B cell (primary cell): ENCODE measurements around the gene COTL1. TPM values are rescaled to one million over a fixed set of nuclear protein-coding genes. Genes with fewer than 3 reads are reported as not detected.

Experiments used
- ATAC-seq: fragments of 200-7000 bp; cut with Tn5 transposase; one replicate; pipeline ENCODE4 v1.10.0; 2021; ENCODE audit warnings: low read depth, mild to moderate bottlenecking, moderate number of reproducible peaks, moderate library complexity
- CTCF ChIA-PET: fragments of 350-600 bp; sonication (Branson Sonifier 250); formaldehyde crosslinking; loops from one replicate; lab custom pipeline; 2021; ENCODE audit warnings: antibody characterized with exemption, inconsistent platforms; lab: Charles Lee
- POLR2A ChIA-PET: fragments of 350-600 bp; sonication (Branson Sonifier 250); formaldehyde crosslinking; loops from one replicate; lab custom pipeline; 2021; ENCODE audit warnings: antibody characterized with exemption; lab: Charles Lee
- DNase-seq: peaks from one replicate; pipeline ENCODE4 v3.0.0; 2013
- H2AFZ ChIP-seq: 2 replicates; pipeline ENCODE4 v1.6.1; 2012; ENCODE audit warnings: mild to moderate bottlenecking, low read depth, low read length; ENCODE audit not compliant: insufficient read depth, poor library complexity, severe bottlenecking
- H3K27ac ChIP-seq, 2 donors: 1 replicate in 1 of 2; 2 replicates in 1 of 2; pipeline ENCODE4 v1.5.1; 2012 to 2013; ENCODE audit warnings: low read length in 2 of 2, mild to moderate bottlenecking in 2 of 2, moderate library complexity in 1 of 2
- H3K27me3 ChIP-seq, 4 experiments: fragments of 200-600 bp in 1 of 4; sonication (generic) in 1 of 4; replicated peaks in 1 of 4; 1 replicate in 2 of 4; 2 replicates in 2 of 4; pipeline versions ENCODE4 v1.6.1 to v1.7.0; 2013 to 2016; ENCODE audit warnings: low read length in 3 of 4, mild to moderate bottlenecking in 2 of 4, mixed read lengths in 1 of 4, moderate library complexity in 1 of 4; ENCODE audit not compliant: insufficient read depth in 4 of 4, control insufficient read depth in 3 of 4; ENCODE audit errors: control extremely low read depth in 1 of 4
- H3K36me3 ChIP-seq, 2 experiments: replicated peaks in 1 of 2; 1 replicate in 1 of 2; 2 replicates in 1 of 2; pipeline versions ENCODE4 v1.6.1 to v1.7.1; 2013; ENCODE audit warnings: low read length in 1 of 2; ENCODE audit not compliant: insufficient read depth in 2 of 2, control insufficient read depth in 1 of 2; ENCODE audit errors: control extremely low read depth in 1 of 2, extremely low read depth in 1 of 2
- H3K4me1 ChIP-seq, 2 donors: fragments of 200-600 bp in 1 of 2; sonication (generic) in 1 of 2; 1 replicate in 1 of 2; 2 replicates in 1 of 2; pipeline versions ENCODE4 v1.5.1 to v1.6.1; 2013 to 2017; ENCODE audit warnings: low read length in 2 of 2; ENCODE audit not compliant: control insufficient read depth in 2 of 2, insufficient read depth in 2 of 2
- H3K4me2 ChIP-seq: replicated peaks from 2 replicates; pipeline ENCODE3; 2012; ENCODE audit warnings: mild to moderate bottlenecking, low read depth, low read length; ENCODE audit not compliant: poor library complexity, severe bottlenecking
- H3K4me3 ChIP-seq, 5 experiments: fragments of 200-600 bp in 1 of 5; sonication (generic) in 1 of 5; 1 replicate in 3 of 5; 2 replicates in 2 of 5; pipeline versions ENCODE4 v1.5.1 to v1.7.0; 2011 to 2016; ENCODE audit warnings: low read length in 4 of 5, mild to moderate bottlenecking in 4 of 5, low read depth in 2 of 5, control low read depth in 1 of 5, moderate library complexity in 1 of 5; ENCODE audit not compliant: insufficient read depth in 1 of 5; ENCODE audit errors: control extremely low read depth in 1 of 5, extremely low read depth in 1 of 5
- H3K79me2 ChIP-seq: fragments of 200-600 bp; sonication (generic); one replicate; pipeline ENCODE4 v1.6.0; 2016; ENCODE audit warnings: low read length; ENCODE audit not compliant: control insufficient read depth, insufficient read depth
- H3K9ac ChIP-seq: fragments of 200-600 bp; sonication (generic); 2 replicates; pipeline ENCODE4 v1.6.1; 2017; ENCODE audit warnings: mild to moderate bottlenecking, low read length, moderate library complexity
- H3K9me3 ChIP-seq, 3 donors: one replicate each; pipeline versions ENCODE4 v1.6.1 to v1.7.1; 2013; ENCODE audit warnings: low read length in 2 of 3; ENCODE audit not compliant: control insufficient read depth in 2 of 3, insufficient read depth in 1 of 3; ENCODE audit errors: control extremely low read depth in 1 of 3
- H4K20me1 ChIP-seq: 2 replicates; pipeline ENCODE4 v1.6.0; 2012; ENCODE audit warnings: mild to moderate bottlenecking, low read length; ENCODE audit not compliant: insufficient read depth, control insufficient read depth, poor library complexity, severe bottlenecking
- H3K27ac Mint-ChIP-seq: one replicate; pipeline ENCODE4 v1.8.0; 2021; ENCODE audit warnings: mixed read lengths
- H3K27me3 Mint-ChIP-seq: one replicate; pipeline ENCODE4 v1.8.0; 2021; ENCODE audit warnings: mixed read lengths
- H3K4me1 Mint-ChIP-seq: one replicate; pipeline ENCODE4 v1.8.0; 2021; ENCODE audit warnings: mixed read lengths
- H3K4me3 Mint-ChIP-seq: one replicate; pipeline ENCODE4 v1.8.0; 2021; ENCODE audit warnings: mixed read lengths
- H3K9me3 Mint-ChIP-seq: one replicate; pipeline ENCODE4 v1.8.0; 2022; ENCODE audit warnings: mixed read lengths; ENCODE audit not compliant: insufficient read depth
- CTCF ChIP-seq: fragments of 200-600 bp; IDR thresholded peaks from one replicate; pipeline ENCODE4 v1.8.0; 2022; ENCODE audit warnings: antibody characterized with exemption, mild to moderate bottlenecking
- EZH2 ChIP-seq: IDR thresholded peaks from 2 replicates; pipeline ENCODE4 v1.6.1; 2012; ENCODE audit warnings: borderline replicate concordance, low read depth, mild to moderate bottlenecking, moderate library complexity, low read length; ENCODE audit not compliant: insufficient read depth, poor library complexity, severe bottlenecking
- WGBS: methylation state at CpG from one replicate; pipeline ENCODE4 v1.1.5; 2013; ENCODE audit warnings: missing lambda C conversion rate; ENCODE audit not compliant: insufficient coverage; 5-methylcytosine and 5-hydroxymethylcytosine counted together
- intact Hi-C: fragments of 100-400 bp; cut with micrococcal nuclease; formaldehyde crosslinking; loops from one replicate; pipeline ENCODE4 v1.10.0; 2022
- polyA plus RNA-seq: library from polyadenylated mRNA; depleted of rRNA; stranded (reverse); fragments of >200 nt; gene quantifications from 2 replicates; pipeline ENCODE4 v1.2.3, GENCODE V29; 2012
- total RNA-seq, 2 donors: library from RNA; stranded (reverse); fragments of 120-200 nt in 1 of 2; gene quantifications; 1 replicate in 1 of 2; 2 replicates in 1 of 2; pipeline versions ENCODE4 v1.2.3 to v1.2.4, GENCODE V29; 2013 to 2022

COTL1 gene
- total and polyA plus RNA-seq, 2 donors (not counting 1 experiment from before 2014, with no cell fraction given), result 158 to 264 TPM

- H3K9ac ChIP-seq, result peak overlapping the region; percentile 54
- ChIA-PET CTCF (interaction anchor here (1.3 to 4.7 kb wide), 12 partner anchors 10 to 145 kb away, joined by 3 to 27 read pairs (median 5); no protein-coding TSS in a partner anchor), POLR2A (interaction anchor here (1.0 to 1.9 kb wide), 4 partner anchors 9 to 36 kb away, joined by 5 to 18 read pairs (median 6); no protein-coding TSS in a partner anchor)
- H3K9me3 ChIP-seq, result no peaks in the 10 kb centered on the region
- H2AFZ ChIP-seq, result no peak overlapping the region
- H3K4me1 ChIP-seq, result peaks cover 30 to 62% of the 10 kb centered on the region in 2 donors
- peak overlapping the region; percentile 76 for H3K4me2 ChIP-seq
- peak; percentile 39 for DNase-seq
- H3K36me3 ChIP-seq, result peaks cover 5 to 62% of the 10 kb centered on the region in 2 experiments
- TF ChIP-seq CTCF, result no peak
- TF ChIP-seq EZH2, result no peak
- peak overlapping the region in 2 of 5 experiments; percentile 40 to 43 for H3K4me3 ChIP-seq
- H3K79me2 ChIP-seq, result peaks cover 83% of the 10 kb centered on the region
- H3K27ac Mint-ChIP-seq, result peak overlapping the region; percentile 88
- H3K27me3 ChIP-seq, result no peaks in the 10 kb centered on the region
- no peaks in the 10 kb centered on the region for H3K9me3 Mint-ChIP-seq
- H3K27ac ChIP-seq, result peak overlapping the region; percentile 37 to 41
- H3K27me3 Mint-ChIP-seq, result no peaks in the 10 kb centered on the region
- intact Hi-C loops, result no loop called here
- H3K4me3 Mint-ChIP-seq, result peak overlapping the region; percentile 78
- peaks cover 56% of the 10 kb centered on the region for H3K4me1 Mint-ChIP-seq
- ATAC-seq, result peak; percentile 31
- 79% methylated on average over 3 of the region's 6 CpGs for WGBS
- H4K20me1 ChIP-seq, result peaks cover 16% of the 10 kb centered on the region
Measured at GRCh38 chr16:84585467-84585866, 32.4 kb downstream of the COTL1 start.

GRCh38 chr16:84584678-84585077 is 33.2 kb downstream of the COTL1 start:
- Histone ChIP-seq H3K27me3 (no peaks in the 10 kb centered on the region), H3K36me3 (peaks cover 6 to 56% of the 10 kb centered on the region in 2 experiments), H3K9ac (no peak overlapping the region), H3K79me2 (peaks cover 83% of the 10 kb centered on the region), H2AFZ (no peak overlapping the region), H3K4me3 (no peak overlapping the region), H3K9me3 (no peaks in the 10 kb centered on the region), H3K4me1 (peaks cover 30 to 62% of the 10 kb centered on the region in 2 donors), H3K27ac (peak overlapping the region; percentile 21 to 37), H3K4me2 (peak overlapping the region; percentile 76), H4K20me1 (peaks cover 23% of the 10 kb centered on the region)
- peak overlapping the region; percentile 79 for H3K27ac Mint-ChIP-seq
- no peak for DNase-seq
- H3K4me1 Mint-ChIP-seq, result peaks cover 61% of the 10 kb centered on the region
- CTCF ChIA-PET, result interaction anchor here (0.6 to 4.7 kb wide), 9 partner anchors 9 to 142 kb away, joined by 3 to 27 read pairs (median 7); no protein-coding TSS in a partner anchor
- H3K9me3 Mint-ChIP-seq, result no peaks in the 10 kb centered on the region
- ATAC-seq, result no peak
- 100% methylated on average over 3 of the region's 6 CpGs for WGBS
- intact Hi-C loops, result no loop called here
- no peaks in the 10 kb centered on the region for H3K27me3 Mint-ChIP-seq
- TF ChIP-seq EZH2 (no peak), CTCF (no peak)
- peak overlapping the region; percentile 34 for H3K4me3 Mint-ChIP-seq
- POLR2A ChIA-PET, result interaction anchor here (0.7 to 1.9 kb wide), 3 partner anchors 17 to 74 kb away, joined by 6 to 18 read pairs (median 8); no protein-coding TSS in a partner anchor
